ENCODE measurements around the gene AK1.
"Not testable (repeated sequence)": the region's sequence is repeated elsewhere in the genome, so short reads cannot be mapped to it uniquely, and the experiment has no call there.

The AK1 gene

DNA sequence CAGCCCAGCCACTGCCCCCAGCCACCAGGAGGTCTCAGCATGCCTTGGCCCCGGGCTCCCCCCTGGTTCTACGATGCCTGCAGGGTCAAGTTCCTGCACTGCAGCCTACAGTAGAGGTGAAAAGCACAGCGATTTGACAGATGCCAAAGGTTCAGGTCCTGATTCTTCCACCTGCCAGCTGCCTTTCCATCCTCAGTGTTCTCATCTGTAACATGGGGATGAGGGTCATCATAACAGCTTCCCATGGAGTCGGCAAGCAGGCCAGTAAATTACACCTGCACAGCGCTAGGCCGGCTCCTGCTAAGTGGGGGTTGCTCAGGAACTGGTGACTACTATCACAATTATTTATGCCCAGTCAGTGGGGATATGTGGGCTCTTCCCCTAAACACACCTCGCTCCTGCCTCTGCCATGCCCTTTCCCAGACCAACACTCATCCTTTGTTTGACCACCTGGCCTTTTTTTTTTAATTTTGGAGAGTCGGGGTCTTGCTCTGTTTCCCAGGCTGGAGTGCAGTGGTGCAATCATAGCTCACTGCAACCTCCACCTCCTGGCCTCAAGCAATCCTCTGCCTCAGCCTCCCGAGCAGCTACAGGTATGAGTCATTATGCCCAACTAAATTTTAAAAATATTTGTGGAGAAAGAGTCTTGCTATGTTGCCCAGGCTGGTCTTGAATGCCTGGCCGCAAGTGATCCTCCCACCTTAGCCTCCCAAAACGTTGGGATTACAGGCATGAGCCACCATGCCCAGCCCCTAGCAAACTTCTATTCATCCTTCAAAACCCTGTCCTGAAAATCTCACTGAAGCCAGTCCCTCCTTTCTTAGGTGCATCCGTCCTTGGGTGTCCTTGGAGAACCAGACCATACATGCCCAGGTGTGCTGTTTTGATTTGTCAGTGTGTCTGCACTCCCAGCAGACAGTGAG, 29.4 kb downstream of the AK1 start:
- no peak for DNase-seq (ENCODE audit: low spot score)

GRCh38 chr9:127847178-127847510, 30.3 kb downstream of the AK1 start:
- no peak for DNase-seq (ENCODE audit: low spot score)

- DNase-seq (ENCODE audit: low spot score), result no peak
Observed at GRCh38 chr9:127846443-127847177, 30.9 kb downstream of the AK1 start.

DNA sequence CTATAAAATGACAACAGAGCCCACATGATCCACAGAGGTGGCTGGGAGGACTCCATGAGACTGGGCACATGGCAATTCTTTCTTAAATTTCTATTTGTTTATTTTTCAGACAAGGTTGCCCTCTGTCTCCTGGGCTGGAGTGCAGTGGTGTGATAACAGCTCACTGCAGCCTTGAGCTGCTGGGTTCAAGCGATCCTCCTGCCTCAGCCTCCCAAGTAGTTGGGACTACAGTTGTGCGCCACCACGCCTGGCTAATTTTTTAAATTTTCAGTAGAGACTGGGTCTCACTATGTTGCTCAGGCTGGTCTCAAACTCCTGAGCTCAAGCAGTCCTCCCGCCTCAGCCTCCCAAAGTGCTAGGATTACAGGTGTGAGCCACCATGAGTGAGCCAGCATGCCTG, 31.9 kb downstream of the AK1 start:
- DNase-seq (ENCODE audit: low spot score), result not testable (repeated sequence)

- DNase-seq (ENCODE audit: low spot score), result no peak
Observed at GRCh38 chr9:127844821-127845359, 32.6 kb downstream of the AK1 start.

GRCh38 chr9:127841087-127841835, 36.2 kb downstream of the AK1 start:
- no peak for DNase-seq (ENCODE audit: low spot score)

- DNase-seq (ENCODE audit: low spot score), result no peak
Observed at GRCh38 chr9:127838375-127839078, 38.9 kb downstream of the AK1 start.

DNA sequence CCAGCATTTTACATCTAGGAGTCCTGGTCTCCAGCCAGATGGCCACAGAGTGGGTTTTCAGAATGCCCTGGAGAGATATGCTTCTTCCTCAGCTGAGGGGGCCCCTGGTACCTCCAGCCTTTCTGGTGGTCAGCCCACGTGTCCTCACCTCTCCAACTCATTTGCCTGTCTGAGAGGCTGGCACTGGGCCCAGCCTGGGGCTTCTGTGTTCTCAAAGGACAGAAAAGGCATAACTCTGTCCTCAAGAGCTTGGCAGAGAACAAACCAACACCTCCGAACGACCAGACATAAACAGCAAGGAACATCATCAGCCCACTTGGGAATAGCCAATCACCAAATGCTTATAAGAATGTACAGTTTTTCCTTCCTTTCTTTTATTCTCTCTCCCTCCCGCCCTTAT, 40.1 kb downstream of the AK1 start:
- no peak for DNase-seq (ENCODE audit: low spot score)

- DNase-seq (ENCODE audit: low spot score), result not testable (repeated sequence)
Observed at GRCh38 chr9:127836561-127836960, 40.9 kb downstream of the AK1 start.

DNA sequence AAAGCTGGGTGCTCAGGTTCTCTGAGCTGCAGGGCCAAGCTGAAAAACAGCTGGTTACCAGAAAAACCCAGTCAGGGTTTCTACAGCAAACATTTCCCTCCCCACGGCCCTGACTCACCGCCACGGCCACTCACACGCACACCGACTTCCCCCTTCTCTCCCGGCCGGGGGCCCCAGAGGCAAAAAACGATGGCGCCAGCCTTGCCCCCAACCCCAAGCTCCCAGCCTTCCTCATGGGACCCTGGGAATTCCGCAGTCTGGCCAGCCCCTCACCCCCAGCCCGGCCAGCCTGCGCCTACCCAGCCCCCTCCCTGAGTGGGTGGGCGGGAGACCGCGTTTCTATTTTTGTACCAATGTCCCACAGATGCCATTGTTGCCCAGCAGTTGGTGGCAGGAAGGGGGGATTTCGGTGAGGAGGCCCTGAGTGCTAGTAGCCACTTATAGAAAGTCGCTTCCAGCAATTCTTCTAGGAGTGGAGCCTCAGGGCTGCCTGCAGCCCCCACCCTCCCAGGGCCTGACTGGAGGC, 41.4 kb downstream of the AK1 start:
- no peak for DNase-seq (ENCODE audit: low spot score)

GRCh38 chr9:127833555-127833954, 43.9 kb downstream of the AK1 start:
- no peak for DNase-seq (ENCODE audit: low spot score)

GRCh38 chr9:127832248-127832647, 45.2 kb downstream of the AK1 start:
- no peak for DNase-seq (ENCODE audit: low spot score)

GRCh38 chr9:127829205-127829906, 48.1 kb downstream of the AK1 start:
- no peak for DNase-seq (ENCODE audit: low spot score)

DNA sequence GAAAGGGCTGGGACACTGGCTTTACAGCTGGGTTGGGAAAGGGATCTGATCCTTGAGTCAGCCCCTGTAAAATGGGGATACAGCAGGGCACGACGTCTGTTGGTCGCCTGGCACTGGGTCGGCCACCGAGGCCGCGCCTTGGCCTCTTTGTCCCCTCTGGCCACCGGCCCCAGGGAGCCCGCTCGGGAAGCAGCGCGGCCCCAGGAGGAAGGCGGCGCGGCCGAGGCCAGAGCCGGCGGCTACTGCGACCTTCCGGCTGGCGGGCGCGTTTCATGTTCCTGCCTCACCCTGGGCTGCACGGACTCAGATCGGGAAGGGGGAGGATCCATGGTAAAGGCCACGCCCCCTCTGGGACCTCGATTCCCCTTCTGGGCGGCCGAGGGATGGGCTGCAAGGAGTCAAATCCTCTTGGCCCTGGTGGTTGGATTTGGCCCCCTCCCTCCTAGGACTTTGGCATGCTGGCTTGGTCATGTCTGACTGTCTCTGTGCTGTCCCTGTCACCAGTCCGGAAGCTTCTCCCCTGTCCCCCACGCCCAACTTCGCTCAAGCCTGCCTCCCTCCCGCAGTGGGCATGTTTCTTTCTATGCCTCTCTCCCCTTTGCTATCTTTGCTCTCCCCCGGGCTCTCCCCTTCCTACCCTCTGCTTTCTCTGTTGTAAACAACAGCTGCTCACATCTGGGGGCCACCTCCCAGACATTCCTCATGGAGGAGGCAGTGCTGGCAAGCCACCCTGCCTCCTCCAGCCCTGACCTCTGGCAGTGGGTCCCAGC, 49.0 kb downstream of the AK1 start:
- no peak for DNase-seq (ENCODE audit: low spot score)

DNA sequence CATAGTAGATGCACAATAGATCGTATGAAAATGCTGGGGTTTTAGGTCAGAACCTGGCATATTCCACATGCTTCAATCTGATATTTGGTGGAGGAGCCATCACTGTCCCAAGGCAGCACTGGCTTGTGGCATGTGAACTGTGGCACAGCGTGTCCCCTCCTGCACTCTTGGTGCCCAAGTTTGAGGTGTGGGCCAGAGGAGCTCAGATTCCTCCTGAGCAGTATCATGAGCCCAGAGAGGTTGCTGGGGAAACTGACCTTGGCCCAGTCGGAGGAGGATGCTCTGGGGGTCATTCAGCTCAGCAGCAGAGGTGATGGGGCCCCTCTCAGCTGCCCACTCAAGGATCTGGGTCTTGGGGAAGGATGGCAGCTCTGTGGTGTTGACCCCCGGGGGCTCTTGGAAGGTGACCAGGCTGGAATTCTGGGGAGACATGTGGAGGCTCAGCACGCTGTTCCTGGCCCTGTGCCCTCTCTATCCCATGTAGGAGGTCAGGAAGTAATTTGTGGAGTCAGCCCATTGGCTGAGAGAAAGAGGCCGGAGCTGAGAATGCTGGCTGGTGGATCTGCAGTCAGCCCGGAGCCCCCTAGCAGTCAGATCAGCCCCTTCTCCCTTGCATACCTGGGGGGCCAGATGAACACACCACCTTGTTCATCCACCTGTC, 51.1 kb downstream of the AK1 start:
- DNase-seq (ENCODE audit: low spot score), result no peak

DNA sequence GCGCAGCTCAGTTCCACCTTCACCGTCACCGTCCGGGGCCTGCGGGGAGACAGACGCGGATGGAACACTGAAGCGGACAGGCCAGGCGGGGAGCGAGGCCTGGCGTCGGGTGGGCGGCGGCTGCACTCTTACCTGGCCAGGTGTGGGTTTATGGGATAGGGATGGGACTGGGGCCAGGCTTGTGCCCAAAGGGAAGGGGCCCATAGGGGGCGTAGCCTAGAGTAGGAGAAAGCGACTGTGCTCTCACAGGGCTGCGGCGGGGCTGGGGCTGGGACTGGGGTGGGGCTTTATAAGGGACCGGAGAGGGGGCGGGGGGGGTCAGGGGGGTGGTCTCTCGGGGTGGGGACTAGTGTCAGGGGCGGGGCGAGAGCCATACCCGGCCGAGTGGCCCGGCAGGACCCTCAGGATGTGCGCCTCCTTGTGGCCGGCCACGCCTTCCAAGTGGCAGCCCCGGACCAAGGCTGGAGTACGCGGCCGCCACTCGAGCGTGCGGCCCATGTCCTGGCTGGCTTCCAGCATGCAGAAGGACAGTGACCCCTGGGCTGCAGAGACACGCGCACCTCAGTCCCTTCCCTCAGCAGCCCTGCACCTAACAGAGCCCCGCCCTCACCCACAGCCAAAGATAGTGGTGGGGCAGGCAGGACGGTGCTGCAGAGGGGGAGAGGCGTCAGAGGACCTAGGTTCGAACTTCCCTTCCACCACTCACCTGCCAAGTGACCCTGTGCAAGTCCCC, 52.0 kb downstream of the AK1 start:
- no peak for DNase-seq (ENCODE audit: low spot score)

DNA sequence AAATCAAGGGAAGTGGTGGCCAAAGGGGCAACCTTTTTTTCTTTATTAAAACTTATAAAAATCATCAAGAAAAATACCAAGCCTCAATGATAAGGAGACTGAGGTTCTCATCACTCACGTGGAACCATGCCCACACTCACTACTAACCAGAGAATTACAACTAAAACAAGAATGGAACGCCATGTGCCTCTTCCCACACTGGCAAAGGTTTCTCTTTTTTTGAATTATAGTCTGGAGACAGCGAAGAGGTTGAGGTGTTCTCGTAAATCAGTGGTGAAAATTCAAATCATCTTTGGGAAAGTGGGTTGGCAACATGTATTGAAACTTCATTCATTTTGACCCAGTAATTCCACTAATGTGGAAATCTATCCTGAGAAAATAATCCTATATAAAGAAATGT, 55.4 kb downstream of the AK1 start:
- no peak for DNase-seq (ENCODE audit: low spot score)

GRCh38 chr9:127818574-127818973, 58.9 kb downstream of the AK1 start:
- DNase-seq (ENCODE audit: low spot score), result no peak

GRCh38 chr9:127817881-127818434, 59.5 kb downstream of the AK1 start:
- no peak for DNase-seq (ENCODE audit: low spot score)

Measured in CD4-positive, alpha-beta T cell treated with Interleukin-2 at 100 ng/mL for 4 hours (primary cell).